ENCODE measurements around the gene NUSAP1.

The NUSAP1 gene

GRCh38 chr15:41331833-41332193 lies 868 bp upstream of the NUSAP1 start:
- ChIA-PET CTCF (interaction anchor here (0.9 kb wide), 1 partner anchor 429 kb away, joined by 3 read pairs; no protein-coding TSS in a partner anchor), POLR2A (interaction anchor here (0.7 to 1.0 kb wide), 2 partner anchors 43 to 99 kb away, joined by 4 read pairs; no protein-coding TSS in a partner anchor)
- no peak for DNase-seq (ENCODE audit: low read depth, low spot score)
- TF ChIP-seq CTCF (IDR thresholded peaks at IDR 0.05; ENCODE audit: insufficient read depth, low read length, missing control alignments), result peak; percentile 76
- H3K4me3 ChIP-seq (ENCODE audit: low read depth, low read length), result peak overlapping the region; percentile 94

DNA sequence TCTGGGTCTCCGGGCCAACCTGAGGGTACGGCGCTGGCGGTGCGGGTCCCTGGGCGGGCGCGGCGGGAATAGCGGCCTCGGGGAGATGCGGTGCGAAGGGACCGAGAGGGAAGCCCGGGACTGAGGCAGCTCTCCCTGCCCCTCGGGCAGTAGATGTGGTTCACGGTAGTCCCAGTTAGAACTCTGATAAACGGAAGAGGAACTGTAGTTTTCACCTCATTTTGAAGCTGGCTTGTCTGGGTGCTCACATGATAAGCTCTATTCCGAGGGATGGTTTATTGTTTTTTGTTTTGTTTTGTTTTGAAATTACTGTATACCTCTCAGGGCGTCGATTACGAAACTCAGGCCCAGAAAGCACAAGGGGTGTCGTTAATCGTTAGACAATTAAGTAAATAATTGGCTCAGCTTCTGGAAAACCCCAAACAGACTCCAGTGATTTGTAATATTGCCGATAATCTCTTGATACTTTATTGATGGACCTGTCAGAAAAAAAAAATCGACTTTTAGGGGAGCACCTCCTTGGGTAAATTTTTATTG lies 413 bp downstream of the NUSAP1 start:
- TF ChIP-seq CTCF (IDR thresholded peaks at IDR 0.05; ENCODE audit: insufficient read depth, low read length, missing control alignments), result no peak
- ChIA-PET CTCF (interaction anchor here (0.8 to 2.0 kb wide), 10 partner anchors 9 to 432 kb away, joined by 3 to 10 read pairs (median 4); no protein-coding TSS in a partner anchor), POLR2A (interaction anchor here (1.0 kb wide), 1 partner anchor 100 kb away, joined by 4 read pairs; no protein-coding TSS in a partner anchor)
- peak overlapping the region; percentile 90 for H3K4me3 ChIP-seq (ENCODE audit: low read depth, low read length)
- DNase-seq (ENCODE audit: low read depth, low spot score), result no peak

DNA sequence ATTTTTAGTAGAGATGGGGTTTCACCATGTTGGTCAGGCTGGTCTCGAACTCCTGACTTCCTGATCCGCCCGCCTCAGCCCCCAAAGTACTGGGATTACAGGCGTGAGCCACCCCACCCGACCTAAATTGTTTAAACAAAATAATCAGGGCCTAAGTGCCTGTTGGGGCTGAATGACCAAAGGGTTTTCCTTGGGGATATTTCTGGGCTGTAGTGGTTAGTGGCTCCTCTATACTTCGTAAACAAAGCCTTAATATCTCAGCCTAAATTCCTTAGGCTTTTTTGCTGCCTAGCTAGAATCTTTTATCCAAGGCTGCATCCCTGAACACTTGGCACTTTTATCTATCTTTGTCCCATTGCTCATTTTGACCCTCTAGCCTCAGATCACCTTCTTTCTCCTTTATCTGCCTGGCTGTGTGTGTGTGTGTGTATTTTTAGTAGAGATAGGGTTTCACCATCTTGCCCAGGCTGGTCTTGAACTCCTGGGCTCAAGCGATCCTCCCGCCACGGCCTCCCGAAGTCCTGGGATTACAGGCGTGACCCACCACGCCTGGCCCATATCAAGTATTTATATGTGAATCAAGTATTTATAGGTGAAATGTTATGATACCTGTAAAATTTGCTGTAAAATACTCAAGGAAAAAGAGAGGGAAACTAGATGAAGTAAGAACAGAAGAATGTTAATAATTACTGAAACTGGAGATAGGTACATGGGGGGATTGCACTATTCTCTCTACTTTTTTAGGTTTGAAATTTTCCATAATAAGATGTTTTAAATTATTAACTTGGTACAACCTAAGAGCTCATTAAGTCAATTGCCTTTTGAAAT lies 1.8 kb downstream of the NUSAP1 start:
- ChIA-PET POLR2A (no interaction called here), CTCF (interaction anchor here (1.0 to 1.2 kb wide), 2 partner anchors 8 to 9 kb away, joined by 3 read pairs; no protein-coding TSS in a partner anchor)
- TF ChIP-seq CTCF (IDR thresholded peaks at IDR 0.05; ENCODE audit: insufficient read depth, low read length, missing control alignments), result no peak
- H3K4me3 ChIP-seq (ENCODE audit: low read depth, low read length), result no peak overlapping the region
- DNase-seq (ENCODE audit: low read depth, low spot score), result no peak

DNA sequence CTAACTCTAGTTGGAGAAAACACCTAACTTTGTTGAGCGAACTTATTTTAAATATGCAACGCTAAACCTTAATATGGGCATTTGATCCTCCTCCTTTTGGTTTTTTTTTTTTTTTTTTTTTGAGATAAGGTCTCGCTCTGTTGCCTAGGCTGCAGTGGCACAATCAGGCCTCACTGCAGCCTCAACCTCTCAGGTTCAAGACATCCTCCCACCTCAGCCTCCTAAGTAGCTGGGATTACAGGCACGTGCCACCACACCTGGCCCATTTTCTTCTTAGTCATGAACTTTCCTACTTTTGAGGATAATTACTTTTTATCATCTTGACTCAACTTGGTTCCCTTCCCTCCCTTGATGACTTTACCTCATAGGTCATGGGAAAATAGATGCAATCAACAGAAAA lies 3.9 kb downstream of the NUSAP1 start:
- CTCF ChIA-PET, result no interaction called here

GRCh38 chr15:41337047-41337446 lies 4.4 kb downstream of the NUSAP1 start:
- no peak overlapping the region for H3K4me3 ChIP-seq (ENCODE audit: low read depth, low read length)

More for the DNA sequence above, 3.9 kb downstream of the NUSAP1 start:
- no peak for DNase-seq (ENCODE audit: low read depth, low spot score)
- H3K4me3 ChIP-seq (ENCODE audit: low read depth, low read length), result no peak overlapping the region
- no peak for TF ChIP-seq CTCF (IDR thresholded peaks at IDR 0.05; ENCODE audit: insufficient read depth, low read length, missing control alignments)
- POLR2A ChIA-PET, result no interaction called here

More at GRCh38 chr15:41337047-41337446, 4.4 kb downstream of the NUSAP1 start:
- POLR2A ChIA-PET, result no interaction called here
- CTCF ChIA-PET, result no interaction called here
- TF ChIP-seq CTCF (IDR thresholded peaks at IDR 0.05; ENCODE audit: insufficient read depth, low read length, missing control alignments), result no peak
- DNase-seq (ENCODE audit: low read depth, low spot score), result no peak

Measured in AG04449 (cell line).